T-helper 1 cell treated with Interleukin-12 subunit alpha and Interleukin-12 subunit beta and Interleukin-4 antibody, amounts not matched to agents 30 ng/mL and 1 ng/mL, for 36 hours (primary cell): ENCODE measurements around the gene MYO1H. TPM values are rescaled to one million over a fixed set of nuclear protein-coding genes. Genes with fewer than 3 reads are reported as not detected.
"Not testable (repeated sequence)": the region's sequence is repeated elsewhere in the genome, so short reads cannot be mapped to it uniquely, and the experiment has no call there.

ENCODE experiments used
- intact Hi-C: fragments of 100-400 bp; cut with micrococcal nuclease; formaldehyde crosslinking; loops from one replicate; pipeline ENCODE4 v1.15.1; 2024
- total RNA-seq: library from RNA; stranded (reverse); gene quantifications from 2 replicates; pipeline ENCODE4 v1.2.3, GENCODE V29; 2022

The MYO1H gene
- total RNA-seq, 1 donor from 2014 or later = not detected

- intact Hi-C loops = no loop called here
These were observed 120.4 kb downstream of the MYO1H start for GRCh38 chr12:109467978-109468676.

DNA sequence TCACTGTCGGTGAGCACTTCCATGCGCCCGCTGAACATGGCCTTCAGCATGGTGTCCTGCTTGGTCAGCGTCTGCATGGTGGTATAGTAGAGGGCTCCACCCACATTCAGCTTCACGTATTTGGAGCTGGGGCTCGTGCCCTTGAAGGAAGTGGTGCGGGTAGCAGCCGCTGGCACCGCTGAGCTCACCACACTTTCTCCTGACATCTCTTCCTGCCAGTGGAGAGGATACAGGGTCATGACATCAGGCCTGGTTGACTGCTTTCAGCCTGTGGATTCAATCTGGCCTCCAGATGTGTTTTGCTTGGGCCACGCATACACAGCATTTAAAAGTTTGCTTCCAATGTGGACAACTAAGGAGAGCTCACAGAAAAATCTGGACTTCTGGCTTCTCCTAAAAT is 121.8 kb downstream of the MYO1H start:
- intact Hi-C loops = no loop called here

DNA sequence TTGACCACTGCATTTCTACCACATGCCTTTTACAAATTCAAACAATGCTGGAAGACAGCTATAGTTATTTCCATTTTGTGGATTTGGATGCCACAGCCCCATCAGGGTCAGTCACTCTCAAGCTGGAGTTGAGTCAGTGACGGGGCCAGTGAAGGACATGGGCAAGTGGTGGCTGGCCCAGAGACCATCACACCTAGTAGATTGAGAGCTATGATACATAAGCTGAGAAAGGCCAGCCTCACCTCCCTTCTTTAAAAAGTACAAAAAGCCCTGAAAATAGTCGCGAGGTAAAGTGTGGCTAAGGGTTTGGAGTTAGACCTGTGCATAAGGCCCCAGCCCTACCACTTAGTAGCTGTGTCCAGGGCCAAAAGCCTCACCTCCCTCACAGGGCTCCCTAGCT is 125.3 kb downstream of the MYO1H start:
- intact Hi-C loops = no loop called here

GRCh38 chr12:109473526-109474270 is 126.0 kb downstream of the MYO1H start:
- intact Hi-C loops = not testable (repeated sequence)

DNA sequence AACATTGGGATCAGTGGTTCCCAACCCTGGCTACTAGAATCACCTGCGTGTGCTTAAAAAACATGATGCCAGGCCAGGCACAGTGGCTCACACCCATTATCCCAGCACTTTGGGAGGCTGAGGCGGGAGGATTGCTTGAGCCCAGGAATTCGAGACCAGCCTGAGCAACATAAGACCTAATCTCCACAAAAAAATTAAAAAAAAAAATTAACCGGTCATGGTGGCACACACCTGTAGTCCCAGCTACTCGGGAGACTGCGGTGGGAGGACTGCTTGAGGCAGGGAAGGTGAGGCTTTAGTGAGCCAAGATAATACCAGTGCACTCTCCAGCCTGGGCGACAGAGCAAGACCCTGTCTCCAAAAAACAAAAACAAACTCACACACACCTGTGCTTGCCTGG is 127.4 kb downstream of the MYO1H start:
- intact Hi-C loops = loop anchor here (5.0 kb wide), 4 partner anchors 378 to 1713 kb away; partner anchors contain the start of genes ISCU, PRDM4, SART3 and SSH1

- intact Hi-C loops = loop anchor here (2.0 to 5.0 kb wide), 6 partner anchors 379 to 1714 kb away; partner anchors contain the start of genes FICD, ISCU, PRDM4 and SART3
These were observed 128.5 kb downstream of the MYO1H start for GRCh38 chr12:109475993-109476806.

DNA sequence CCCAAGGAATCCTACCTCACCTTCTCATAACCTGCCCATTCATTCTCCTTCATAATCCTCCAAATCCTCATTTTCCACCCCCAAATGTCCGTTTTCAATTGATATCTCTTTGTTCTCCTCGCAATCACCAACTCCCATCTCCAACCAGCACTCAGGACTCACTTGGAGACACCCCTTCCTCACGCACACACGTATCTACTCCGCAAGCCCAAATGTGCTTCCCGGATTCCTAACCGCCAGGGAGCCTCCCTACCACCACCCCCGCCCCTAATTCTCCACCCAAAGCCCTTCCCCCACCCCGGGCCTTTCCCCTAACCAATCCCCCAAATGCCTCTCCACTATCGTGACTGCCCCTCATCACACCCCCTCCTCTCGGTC is 129.1 kb downstream of the MYO1H start:
- intact Hi-C loops = loop anchor here (1.0 to 5.0 kb wide), 14 partner anchors 44 to 1714 kb away; partner anchors contain the start of genes ATP2A2, C12orf76, FAM222A and FICD

GRCh38 chr12:109477185-109477962 is 129.7 kb downstream of the MYO1H start, which contains the start of the genes KCTD10 and UBE3B:
TSS of gene KCTD10 (minus strand) at chr12:109477300. CDS start at chr12:109477262, 38 bp downstream.
TSS of gene UBE3B (plus strand) at chr12:109477634. CDS start at chr12:109483552, 5,918 bp downstream.
- intact Hi-C loops = loop anchor here (1.0 to 5.0 kb wide), 14 partner anchors 45 to 1715 kb away; partner anchors contain the start of genes ATP2A2, C12orf76, FAM222A and FICD

DNA sequence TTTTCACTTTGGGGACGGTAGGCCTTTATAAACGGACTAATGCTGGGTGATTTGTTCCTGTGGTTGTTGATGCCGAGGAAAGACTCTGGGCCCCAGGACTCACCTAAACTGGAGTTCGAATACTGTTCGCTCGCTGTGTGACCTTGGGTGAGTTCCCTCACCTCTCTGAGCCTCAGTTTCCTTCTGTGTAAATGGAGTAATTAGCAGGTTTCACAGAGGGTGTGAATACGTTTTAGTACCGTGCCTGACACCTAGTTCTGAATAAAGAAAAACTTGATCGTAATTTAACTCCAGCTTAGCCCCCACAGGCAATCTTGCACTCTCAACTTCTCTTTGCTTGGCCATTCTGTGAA is 130.2 kb downstream of the MYO1H start:
- intact Hi-C loops = loop anchor here (1.0 to 5.0 kb wide), 14 partner anchors 46 to 1716 kb away; partner anchors contain the start of genes ATP2A2, C12orf76, FAM222A and FICD

DNA sequence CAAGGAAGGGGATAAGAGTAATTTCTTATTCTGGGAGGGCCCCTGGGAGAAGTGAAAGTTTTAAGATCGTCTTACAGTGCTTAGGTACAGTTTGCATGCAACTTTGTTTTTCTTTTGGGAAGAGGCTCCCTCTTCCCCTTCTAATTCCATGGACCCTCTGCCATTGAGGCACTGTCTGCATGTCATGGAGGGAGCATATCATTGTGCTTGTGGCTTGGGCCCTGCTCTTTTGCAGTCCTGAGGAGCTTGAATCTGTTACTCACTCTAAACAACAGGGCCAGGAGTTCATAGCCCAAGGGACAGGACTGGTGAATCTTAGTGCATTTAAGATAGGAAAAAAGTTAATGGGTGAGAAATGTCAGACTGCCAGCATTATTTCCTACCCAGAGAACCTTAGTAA is 132.1 kb downstream of the MYO1H start:
- intact Hi-C loops = loop anchor here (5.0 kb wide), 4 partner anchors 382 to 1717 kb away; partner anchors contain the start of genes ISCU, PRDM4, SART3 and SSH1

DNA sequence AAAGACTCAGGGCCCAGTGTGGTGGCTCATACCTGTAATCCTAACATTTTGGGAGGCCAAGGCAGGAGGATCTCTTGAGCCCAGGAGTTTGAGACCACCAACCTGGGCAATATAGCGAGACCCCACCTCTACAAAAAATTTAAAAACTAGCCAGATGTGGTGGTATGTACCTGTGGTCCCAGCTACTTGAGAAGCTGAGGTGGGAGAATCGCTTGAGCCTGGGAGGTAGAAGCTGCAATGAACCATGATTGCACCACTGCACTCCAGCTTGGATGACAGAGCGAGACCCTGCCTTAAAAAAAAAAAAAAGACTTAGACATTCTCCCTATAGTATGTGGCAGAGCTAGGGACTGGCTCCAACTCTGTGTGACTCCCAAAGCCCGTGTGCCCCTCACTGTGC is 132.7 kb downstream of the MYO1H start:
- intact Hi-C loops = no loop called here

- intact Hi-C loops = no loop called here
These were observed 134.2 kb downstream of the MYO1H start for GRCh38 chr12:109481863-109482262.

GRCh38 chr12:109482491-109482890 is 134.8 kb downstream of the MYO1H start:
- intact Hi-C loops = no loop called here

DNA sequence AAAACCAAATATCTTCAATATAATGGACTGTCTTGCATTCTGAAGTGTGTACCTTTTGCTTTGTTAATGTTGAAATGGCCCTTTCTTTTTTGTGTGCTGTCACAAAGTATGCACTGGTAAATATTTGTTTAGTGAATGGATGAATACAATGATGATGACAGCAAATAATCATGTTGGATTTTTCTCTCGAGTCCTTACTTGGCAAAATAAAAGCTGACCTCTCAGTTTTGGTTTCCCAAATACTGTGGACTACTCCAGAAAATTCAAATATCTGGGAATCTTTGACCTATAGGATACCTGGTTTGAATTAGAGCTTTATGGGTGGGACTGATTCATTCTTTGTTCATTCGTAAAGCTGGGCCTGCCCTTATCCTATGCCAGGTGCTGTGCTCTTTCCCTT is 135.2 kb downstream of the MYO1H start:
- intact Hi-C loops = no loop called here

GRCh38 chr12:109483346-109483745 is 135.6 kb downstream of the MYO1H start:
- intact Hi-C loops = no loop called here

GRCh38 chr12:109485201-109485600 is 137.5 kb downstream of the MYO1H start:
- intact Hi-C loops = no loop called here

- intact Hi-C loops = no loop called here
These were observed 139.7 kb downstream of the MYO1H start for GRCh38 chr12:109487181-109488050.

- intact Hi-C loops = no loop called here
These were observed 140.5 kb downstream of the MYO1H start for GRCh38 chr12:109488051-109488665.
